HepG2 (cell line): ENCODE data around the gene P2RX3. TPM values are rescaled to one million over a fixed set of nuclear protein-coding genes. Genes with fewer than 3 reads are reported as not detected.

Source experiments
- ATAC-seq: fragments of 200-7000 bp; cut with Tn5 transposase; 3 replicates; pipeline ENCODE4 v1.9.1; 2020; ENCODE audit warnings: mild to moderate bottlenecking, moderate library complexity
- BruUV-seq: library from RNA; stranded (reverse); fragments of 400-500 nt; replicated peaks from 2 replicates; lab custom pipeline; 2021; lab: Mats Ljungman, UMichigan
- CTCF ChIA-PET: fragments of 300-600 bp; formaldehyde crosslinking; extraction: SDS; loops from one replicate; lab custom pipeline; 2021; ENCODE audit warnings: low total read pairs, inconsistent platforms, low intra/inter-chr PET ratio; lab: Yijun Ruan, JAX
- POLR2A ChIA-PET: fragments of 350-600 bp; sonication (Branson Sonifier 250); formaldehyde crosslinking; loops from one replicate; lab custom pipeline; 2020; ENCODE audit warnings: antibody characterized with exemption, inconsistent platforms; lab: Yijun Ruan, JAX
- DNase-seq: peaks from one replicate; pipeline ENCODE4 v3.0.0-alpha.2; 2015; ENCODE audit warnings: low spot score
- FAIRE-seq: peaks from 3 replicates; lab custom pipeline; 2011; peaks lifted over from hg19 to GRCh38; lab: Jason Lieb, UNC
- H2AFZ ChIP-seq: one replicate; pipeline ENCODE4 v1.6.1; 2011; ENCODE audit warnings: low read length, inconsistent platforms
- H3K27ac ChIP-seq: fragments of 300-600 bp; 3 replicates; pipeline ENCODE4 v1.8.0; 2011; ENCODE audit warnings: mixed run types, mild to moderate bottlenecking, mixed read lengths, low read length, inconsistent platforms; ENCODE audit not compliant: insufficient read depth; ENCODE audit errors: extremely low read length
- H3K27me3 ChIP-seq, 2 experiments: fragments of 200-600 bp in 1 of 2; 2 replicates in 1 of 2; 3 replicates in 1 of 2; pipeline versions ENCODE4 v1.6.0 to v1.8.0; 2011; ENCODE audit warnings: low read length in 2 of 2, mild to moderate bottlenecking in 2 of 2, moderate library complexity in 2 of 2, inconsistent platforms in 1 of 2; ENCODE audit not compliant: insufficient read depth in 2 of 2, control insufficient read depth in 1 of 2
- H3K36me3 ChIP-seq, 2 experiments: fragments of 200-600 bp in 1 of 2; replicated peaks in 1 of 2; 2 replicates in 1 of 2; 3 replicates in 1 of 2; pipeline versions ENCODE4 v1.5.1 to v1.8.0; 2011; ENCODE audit warnings: low read length in 2 of 2, inconsistent platforms in 1 of 2; ENCODE audit not compliant: insufficient read depth in 2 of 2, control insufficient read depth in 1 of 2
- H3K4me1 ChIP-seq: 2 replicates; pipeline ENCODE4 v1.5.1; 2012; ENCODE audit warnings: low read length, inconsistent platforms; ENCODE audit not compliant: insufficient read depth
- H3K4me2 ChIP-seq: 2 replicates; pipeline ENCODE4 v1.6.0; 2011; ENCODE audit warnings: low read depth, low read length, inconsistent platforms
- H3K4me3 ChIP-seq, 3 experiments: fragments of 200-600 bp in 1 of 3; sonication (generic), shearing (Covaris generic) in 1 of 3; replicated peaks in 1 of 3; 2 replicates each; pipeline ENCODE4 v1.5.1; 2011 to 2016; ENCODE audit warnings: low read length in 3 of 3, inconsistent platforms in 2 of 3, low read depth in 2 of 3, mild to moderate bottlenecking in 2 of 3, control low read depth in 1 of 3, mixed read lengths in 1 of 3; ENCODE audit not compliant: insufficient read depth in 1 of 3
- H3K79me2 ChIP-seq: one replicate; pipeline ENCODE4 v1.6.1; 2011; ENCODE audit warnings: low read length, inconsistent platforms; ENCODE audit not compliant: insufficient read depth
- H3K9ac ChIP-seq: 2 replicates; pipeline ENCODE4 v1.6.0; 2011; ENCODE audit warnings: mild to moderate bottlenecking, low read depth, low read length, inconsistent platforms; ENCODE audit not compliant: insufficient read depth
- H3K9me3 ChIP-seq: 2 replicates; pipeline ENCODE4 v1.5.1; 2012; ENCODE audit warnings: mild to moderate bottlenecking, low read length
- H4K20me1 ChIP-seq: 2 replicates; pipeline ENCODE4 v1.6.0; 2011; ENCODE audit warnings: inconsistent platforms, mild to moderate bottlenecking, low read length, moderate library complexity; ENCODE audit not compliant: insufficient read depth
- FOXP1 ChIP-seq, 2 experiments: fragments of 450-650 bp in 1 of 2; IDR thresholded peaks; 2 replicates each; pipeline ENCODE4 v1.6.1; 2017 to 2018; ENCODE audit warnings: antibody characterized with exemption in 1 of 2
- LRRFIP1 ChIP-seq: sonication (generic); formaldehyde crosslinking; conservative IDR thresholded peaks from 2 replicates; pipeline ENCODE4 v1.4.0; 2020; ENCODE audit warnings: missing genetic modification reagents
- MAFF ChIP-seq: IDR thresholded peaks from 2 replicates; pipeline ENCODE4 v1.6.1; 2011; ENCODE audit warnings: low read depth, low read length, improper control_type of control experiment
- ZNF263 ChIP-seq: sonication (generic); formaldehyde crosslinking; IDR thresholded peaks from 2 replicates; pipeline ENCODE4 v1.4.0; 2020; ENCODE audit warnings: missing genetic modification reagents
- ZNF503 ChIP-seq: sonication (generic); formaldehyde crosslinking; IDR thresholded peaks from 2 replicates; pipeline ENCODE4 v1.4.0; 2020; ENCODE audit warnings: missing genetic modification reagents
- ZNF543 ChIP-seq: sonication (generic); formaldehyde crosslinking; IDR thresholded peaks from 2 replicates; pipeline ENCODE4 v1.4.0; 2020; ENCODE audit warnings: mild to moderate bottlenecking, missing genetic modification reagents
- ZNF549 ChIP-seq: sonication (generic); formaldehyde crosslinking; IDR thresholded peaks from 2 replicates; pipeline ENCODE4 v1.5.0; 2020; ENCODE audit warnings: missing genetic modification reagents
- ZNF746 ChIP-seq: sonication (generic); formaldehyde crosslinking; IDR thresholded peaks from 2 replicates; pipeline ENCODE4 v1.8.0; 2022; ENCODE audit warnings: mild to moderate bottlenecking, missing genetic modification reagents
- ZNF761 ChIP-seq: sonication (generic); formaldehyde crosslinking; conservative IDR thresholded peaks from 2 replicates; pipeline ENCODE4 v1.4.0; 2020; ENCODE audit warnings: mild to moderate bottlenecking, missing genetic modification reagents
- WGBS: methylation state at CpG from one replicate; pipeline ENCODE4 v1.1.6; 2017; ENCODE audit warnings: low lambda C conversion rate; 5-methylcytosine and 5-hydroxymethylcytosine counted together
- in situ Hi-C: cut with HindIII; loops from 2 replicates; pipeline ENCODE4 v1.10.0; 2017; ENCODE audit warnings: low pct_unique_long_range_greater_than_20kb; ENCODE audit not compliant: extremely low pct_ligation_motif_present
- intact Hi-C: fragments of 100-400 bp; cut with micrococcal nuclease; formaldehyde crosslinking; loops from one replicate; pipeline ENCODE4 v1.10.0; 2022; ENCODE audit not compliant: unreplicated experiment
- polyA plus RNA-seq, 8 experiments: library from polyadenylated mRNA; depleted of rRNA in 3 of 8; stranded (reverse) in 7 of 8; unstranded in 1 of 8; fragments of >200 nt; fragmentation: Illumina TruSeq in 4 of 8; extraction: Trizol in 4 of 8; gene quantifications; 2 replicates each; pipeline versions ENCODE4 v1.2.1 to v1.2.3, GENCODE V29; 2011 to 2016; ENCODE audit warnings: low read depth in 4 of 8, missing spikeins in 1 of 8, mixed read lengths in 1 of 8; ENCODE audit not compliant: insufficient read depth in 1 of 8
- total RNA-seq, 5 experiments: library from RNA; depleted of rRNA; stranded (reverse); fragments of >200 nt; fragmentation: Illumina TruSeq; extraction: Trizol; gene quantifications; 2 replicates each; pipeline ENCODE4 v1.2.3, GENCODE V29; 2016; ENCODE audit warnings: low read depth in 1 of 5
- TF ChIP-seq, protein P1 (sequence below): IDR thresholded peaks from 2 replicates; pipeline ENCODE4 v1.6.1; 2016; ENCODE audit warnings: missing compliant biosample characterization, missing genetic modification reagents, borderline replicate concordance

The P2RX3 gene
- total and polyA plus RNA-seq, 2 of the 13 experiments (the other 11 are each of a cell fraction or from before 2014, with no cell fraction given) = 0.08 TPM; not detected in 1

GRCh38 chr11:57409321-57410100 lies 71.4 kb downstream of the P2RX3 start:
- H4K20me1 ChIP-seq = no peaks in the 10 kb centered on the region
- CTCF ChIA-PET = no interaction called here
- intact Hi-C loops = no loop called here

GRCh38 chr11:57410287-57410686 lies 72.1 kb downstream of the P2RX3 start:
- intact Hi-C loops = no loop called here
- TF ChIP-seq, protein P1, sequence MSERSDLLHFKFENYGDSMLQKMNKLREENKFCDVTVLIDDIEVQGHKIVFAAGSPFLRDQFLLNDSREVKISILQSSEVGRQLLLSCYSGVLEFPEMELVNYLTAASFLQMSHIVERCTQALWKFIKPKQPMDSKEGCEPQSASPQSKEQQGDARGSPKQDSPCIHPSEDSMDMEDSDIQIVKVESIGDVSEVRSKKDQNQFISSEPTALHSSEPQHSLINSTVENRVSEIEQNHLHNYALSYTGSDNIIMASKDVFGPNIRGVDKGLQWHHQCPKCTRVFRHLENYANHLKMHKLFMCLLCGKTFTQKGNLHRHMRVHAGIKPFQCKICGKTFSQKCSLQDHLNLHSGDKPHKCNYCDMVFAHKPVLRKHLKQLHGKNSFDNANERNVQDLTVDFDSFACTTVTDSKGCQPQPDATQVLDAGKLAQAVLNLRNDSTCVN (CRISPR knock-in tag) = no peak
- TF ChIP-seq MAFF (no peak), ZNF543 (CRISPR knock-in tag) (no peak), ZNF746 (CRISPR knock-in tag) (no peak), FOXP1 (IDR thresholded peaks at IDR 0.05) (no peak), FOXP1 (CRISPR knock-in tag; IDR thresholded peaks at IDR 0.05) (no peak), LRRFIP1 (no peak), ZNF549 (CRISPR knock-in tag) (no peak), ZNF761 (CRISPR knock-in tag) (no peak)

More at GRCh38 chr11:57409321-57410100, 71.4 kb downstream of the P2RX3 start:
- FAIRE-seq = no peak
- Histone ChIP-seq H3K36me3 (no peaks in the 10 kb centered on the region), H3K4me2 (no peak overlapping the region), H3K27ac (no peak overlapping the region), H3K4me1 (no peaks in the 10 kb centered on the region)
- 44% methylated on average over 16 of the region's 18 CpGs for WGBS
- DNase-seq = no peak
- POLR2A ChIA-PET = no interaction called here
- in situ Hi-C loops = no loop called here
- TF ChIP-seq ZNF503 (CRISPR knock-in tag) (no peak), ZNF263 (peak; percentile 59)
- TF ChIP-seq, all 625 proteins: peak for 1
- Histone ChIP-seq H3K27me3 (peaks cover 0 to 6% of the 10 kb centered on the region in 2 experiments; a peak in 2 of 5 replicates), H3K79me2 (no peaks in the 10 kb centered on the region), H3K4me3 (no peak overlapping the region), H3K9ac (no peak overlapping the region), H2AFZ (no peak overlapping the region), H3K9me3 (no peaks in the 10 kb centered on the region)
- no peak; the same call in 2 of the 3 replicates for ATAC-seq
- BruUV-seq = no TSS peak

More at GRCh38 chr11:57410287-57410686, 72.1 kb downstream of the P2RX3 start:
- Histone ChIP-seq H2AFZ (no peak overlapping the region), H3K9ac (no peak overlapping the region), H4K20me1 (no peaks in the 10 kb centered on the region), H3K4me2 (no peak overlapping the region), H3K4me3 (no peak overlapping the region), H3K4me1 (no peaks in the 10 kb centered on the region), H3K9me3 (no peaks in the 10 kb centered on the region), H3K36me3 (no peaks in the 10 kb centered on the region), H3K27me3 (peaks cover 0 to 6% of the 10 kb centered on the region in 2 experiments; a peak in 2 of 5 replicates), H3K27ac (no peak overlapping the region), H3K79me2 (no peaks in the 10 kb centered on the region)
- DNase-seq (no peak), FAIRE-seq (no peak), ATAC-seq (no peak)
- BruUV-seq = no TSS peak
- POLR2A ChIA-PET = no interaction called here
- in situ Hi-C loops = no loop called here
- CTCF ChIA-PET = no interaction called here
